CD4-positive, alpha-beta T cell treated with Interleukin-6 at 100 ng/mL for 8 hours (primary cell): ENCODE measurements around the gene HDLBP.
A peak's percentile ranks its signal among the peaks of the same experiment; 100 is the strongest.

Experiments used
- DNase-seq: peaks from one replicate; pipeline ENCODE4 v3.0.0-alpha.2; 2020; ENCODE audit warnings: mixed read lengths, low spot score

Gene HDLBP

DNA sequence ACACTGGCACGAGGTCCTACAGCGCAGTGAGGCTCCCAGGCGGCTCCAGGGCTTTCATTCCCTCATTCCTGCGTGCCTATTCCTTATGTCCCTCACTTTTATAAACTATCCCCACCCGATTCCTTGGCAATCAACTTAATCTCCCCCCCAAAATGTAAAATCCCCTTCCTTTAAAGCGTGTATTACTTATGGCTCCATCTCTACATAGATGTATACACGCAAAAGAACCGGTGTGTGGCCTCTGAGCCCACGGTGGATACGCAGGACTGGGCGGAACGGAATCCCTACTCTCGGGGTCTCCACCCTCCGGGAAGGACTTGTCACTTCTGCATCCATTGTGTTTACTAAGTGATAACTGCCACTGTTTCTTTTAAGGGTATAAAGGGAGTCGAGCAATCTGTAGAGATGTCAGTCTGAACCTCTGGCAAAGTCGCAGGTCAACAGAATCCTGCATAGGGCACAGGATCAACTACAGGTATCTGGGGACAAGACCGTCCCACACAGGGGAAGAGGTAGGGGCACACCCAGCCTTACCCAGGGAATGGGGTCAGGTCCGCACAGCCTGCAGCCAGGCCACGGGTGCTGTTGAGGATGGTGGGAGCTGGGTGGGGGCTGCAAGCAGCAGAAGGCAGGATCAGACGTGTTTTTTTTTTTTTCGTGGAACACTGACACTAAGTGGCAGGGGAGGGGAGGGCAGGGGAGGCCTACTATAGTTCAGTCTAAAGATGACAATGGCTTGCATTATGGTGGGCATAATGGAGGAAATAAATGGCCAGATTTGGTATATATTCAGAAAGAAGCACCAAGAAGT, 42.1 kb downstream of the HDLBP start:
- DNase-seq, result no peak

DNA sequence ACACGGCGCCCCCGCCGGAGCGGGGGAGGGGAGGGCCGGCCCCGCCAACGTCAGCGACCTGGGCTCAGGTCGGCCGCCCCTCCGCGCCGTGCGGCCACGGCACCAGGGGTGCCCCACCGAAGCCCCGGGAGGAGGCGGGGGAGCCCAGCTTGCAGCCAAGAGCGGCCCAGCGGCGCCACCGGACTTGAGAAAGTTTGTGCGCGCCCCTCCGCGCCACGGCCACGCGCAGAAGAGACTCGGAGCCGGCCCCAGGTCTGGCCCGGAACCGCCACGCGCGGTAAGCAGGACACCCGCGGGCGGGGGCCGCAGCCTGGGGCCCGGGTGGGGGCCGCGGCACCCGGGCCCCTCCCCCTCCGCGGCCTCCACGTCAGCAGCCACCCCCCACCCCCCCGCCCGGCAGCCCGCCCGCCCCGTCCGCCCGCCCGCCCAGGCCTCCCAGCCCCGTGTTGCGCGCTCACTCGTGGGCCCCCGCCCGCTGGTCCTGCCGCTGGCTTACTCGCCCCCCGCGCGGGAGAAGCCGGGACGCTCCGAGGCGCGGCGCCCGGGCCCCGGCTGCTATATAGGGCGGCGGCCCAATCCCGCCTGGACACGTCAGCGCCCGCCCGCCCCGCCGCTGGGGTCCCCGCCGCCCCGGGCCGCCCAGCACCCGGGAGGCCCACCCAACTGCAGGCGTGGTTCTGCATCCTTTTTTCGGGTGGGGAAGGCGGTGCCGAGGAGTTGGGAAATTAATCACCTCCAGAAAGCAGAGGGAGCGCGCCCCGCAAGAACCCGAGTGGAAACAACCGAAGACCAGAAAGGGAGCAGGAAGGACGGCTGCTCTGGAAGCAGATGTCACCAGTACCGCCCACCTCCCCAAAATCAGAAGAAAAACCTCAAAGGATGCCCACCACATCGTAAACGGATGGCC, 42.9 kb downstream of the HDLBP start:
- DNase-seq, result peak; percentile 22

DNA sequence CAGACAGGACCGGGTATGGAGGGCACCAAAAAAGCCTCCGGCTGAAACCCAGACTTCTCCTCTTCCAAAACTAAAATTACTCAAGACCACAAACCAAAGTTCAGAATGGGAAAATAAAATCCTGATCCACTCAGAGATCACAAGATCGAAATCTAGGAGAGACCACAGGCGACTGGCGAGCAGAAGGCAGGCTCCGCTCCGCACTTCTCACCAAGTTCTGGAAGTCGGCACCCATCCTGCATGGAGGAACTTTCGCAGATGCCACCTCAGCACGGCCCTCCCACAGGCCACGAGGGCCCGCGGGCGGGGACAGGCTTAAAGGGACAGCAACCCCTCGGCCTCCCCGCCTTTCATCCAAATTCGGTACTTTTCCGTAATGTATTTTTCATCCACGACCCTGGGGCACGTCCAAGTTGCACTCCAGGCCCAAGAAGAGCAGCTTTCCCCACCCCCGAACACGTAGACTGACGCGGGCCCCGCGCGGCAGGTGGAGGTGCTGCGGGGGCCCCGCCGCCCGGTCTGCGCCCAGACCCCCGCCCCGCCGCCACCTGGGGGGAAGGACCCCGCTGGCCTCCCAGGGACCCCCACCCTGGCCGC, 43.7 kb downstream of the HDLBP start:
- peak; percentile 51 for DNase-seq

DNA sequence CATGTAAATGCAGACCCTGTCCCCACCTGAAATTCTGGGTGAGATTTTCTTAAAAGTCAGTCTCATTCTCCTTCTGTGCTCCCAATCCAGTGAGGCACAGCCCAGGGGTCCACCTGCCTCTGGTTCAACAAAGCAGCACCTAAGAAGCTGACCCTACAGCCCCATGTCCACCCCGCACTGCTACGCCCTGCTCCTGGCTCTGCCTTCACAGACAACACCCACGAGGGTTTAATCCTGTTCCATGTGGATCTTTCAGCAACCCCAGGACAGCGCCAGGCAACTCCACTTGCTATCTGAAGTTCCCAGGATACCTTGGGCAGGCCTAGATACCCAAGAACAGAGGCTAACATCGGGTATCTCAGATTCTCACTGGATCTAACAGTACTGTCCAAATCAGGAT, 44.9 kb downstream of the HDLBP start:
- DNase-seq, result no peak

DNA sequence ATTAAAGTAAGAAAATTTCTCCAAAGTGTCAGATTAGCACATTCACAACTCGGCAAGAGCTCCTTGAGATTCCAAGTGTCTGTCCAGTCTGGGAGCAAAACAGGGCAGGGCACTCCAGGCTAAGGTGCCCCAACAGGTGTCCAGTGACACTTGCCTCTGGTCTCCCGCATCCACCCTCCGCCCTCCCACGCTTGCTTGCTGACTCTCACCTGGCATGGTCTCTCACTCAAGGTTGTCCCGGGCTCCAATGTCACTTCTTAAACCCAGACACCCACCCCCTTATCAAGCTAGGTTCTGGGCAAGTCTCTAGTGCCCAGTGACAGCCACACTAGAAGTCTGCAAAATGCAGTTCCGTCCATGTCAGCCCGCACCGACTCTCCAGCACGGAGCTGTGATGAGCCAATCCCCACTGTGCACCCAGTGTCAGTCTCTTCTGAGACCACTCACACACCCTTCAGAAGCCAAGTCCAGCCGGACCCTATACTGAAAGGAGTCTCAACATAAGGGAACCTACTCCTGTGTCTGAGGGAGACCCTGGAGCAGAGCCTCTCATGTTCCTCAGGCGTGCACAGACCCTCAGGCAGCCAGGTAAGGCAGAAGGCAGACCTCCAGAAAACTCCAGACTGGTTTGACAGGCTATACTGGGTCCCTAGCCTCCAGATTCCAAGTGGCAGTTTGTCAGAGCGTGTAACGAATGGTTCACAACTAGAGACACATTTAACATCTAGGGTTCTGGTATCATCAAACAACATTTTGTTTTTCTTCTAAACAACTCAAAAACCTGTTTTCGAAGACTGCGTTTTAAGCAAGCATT, 45.6 kb downstream of the HDLBP start:
- no peak for DNase-seq

DNA sequence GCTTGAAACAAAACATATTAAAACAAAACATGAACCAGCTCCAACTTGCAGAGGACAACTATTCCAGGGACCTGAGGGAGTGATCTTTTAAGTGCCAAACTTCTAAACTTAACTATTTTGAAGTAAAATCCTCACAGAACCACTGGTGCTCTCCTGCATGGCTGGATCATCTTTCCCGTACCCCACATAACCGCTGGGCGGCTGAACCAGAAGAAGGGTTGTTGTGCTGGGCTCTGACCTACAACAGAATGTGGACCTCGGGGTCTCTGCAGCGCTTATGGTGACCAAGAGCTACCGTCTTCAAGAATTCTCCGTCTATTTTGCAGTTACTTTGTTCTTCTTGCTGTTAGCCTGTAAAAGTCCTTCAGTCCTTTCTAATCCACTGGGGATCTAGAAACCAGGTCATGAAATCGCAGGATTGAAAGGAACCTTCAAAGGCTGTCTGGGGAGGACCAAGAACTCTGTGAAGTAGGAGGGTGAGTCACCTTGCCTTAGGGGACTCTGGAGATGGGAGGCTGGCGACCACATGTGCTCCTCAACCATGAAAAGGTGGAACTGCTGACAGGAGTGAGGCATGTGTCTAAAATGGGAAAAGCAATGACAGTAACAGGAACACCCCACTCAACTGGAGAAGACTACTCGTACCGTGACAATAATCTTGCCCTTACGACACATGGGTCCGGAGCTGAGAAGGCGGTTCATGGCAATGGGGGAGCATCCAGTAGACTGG, 46.6 kb downstream of the HDLBP start:
- DNase-seq, result no peak

DNA sequence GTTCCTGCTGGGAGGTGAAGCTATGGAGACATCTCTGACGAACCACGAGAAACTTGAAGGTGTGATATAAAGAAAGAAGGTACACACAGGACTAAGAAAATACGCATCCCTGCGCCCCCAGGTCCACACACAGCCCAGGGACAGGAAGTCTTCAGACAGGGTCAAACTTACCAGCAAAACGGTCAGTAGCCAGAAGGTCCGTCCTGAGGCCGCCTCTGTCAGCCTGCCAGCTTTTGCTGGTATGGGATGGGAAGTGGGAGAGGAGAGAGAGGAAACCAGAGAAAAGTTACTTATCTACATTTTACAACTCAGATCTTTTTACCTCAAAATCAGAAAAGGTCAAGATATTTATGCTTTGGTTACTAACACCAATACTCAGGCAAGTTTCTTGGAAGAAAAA, 47.2 kb downstream of the HDLBP start:
- no peak for DNase-seq

DNA sequence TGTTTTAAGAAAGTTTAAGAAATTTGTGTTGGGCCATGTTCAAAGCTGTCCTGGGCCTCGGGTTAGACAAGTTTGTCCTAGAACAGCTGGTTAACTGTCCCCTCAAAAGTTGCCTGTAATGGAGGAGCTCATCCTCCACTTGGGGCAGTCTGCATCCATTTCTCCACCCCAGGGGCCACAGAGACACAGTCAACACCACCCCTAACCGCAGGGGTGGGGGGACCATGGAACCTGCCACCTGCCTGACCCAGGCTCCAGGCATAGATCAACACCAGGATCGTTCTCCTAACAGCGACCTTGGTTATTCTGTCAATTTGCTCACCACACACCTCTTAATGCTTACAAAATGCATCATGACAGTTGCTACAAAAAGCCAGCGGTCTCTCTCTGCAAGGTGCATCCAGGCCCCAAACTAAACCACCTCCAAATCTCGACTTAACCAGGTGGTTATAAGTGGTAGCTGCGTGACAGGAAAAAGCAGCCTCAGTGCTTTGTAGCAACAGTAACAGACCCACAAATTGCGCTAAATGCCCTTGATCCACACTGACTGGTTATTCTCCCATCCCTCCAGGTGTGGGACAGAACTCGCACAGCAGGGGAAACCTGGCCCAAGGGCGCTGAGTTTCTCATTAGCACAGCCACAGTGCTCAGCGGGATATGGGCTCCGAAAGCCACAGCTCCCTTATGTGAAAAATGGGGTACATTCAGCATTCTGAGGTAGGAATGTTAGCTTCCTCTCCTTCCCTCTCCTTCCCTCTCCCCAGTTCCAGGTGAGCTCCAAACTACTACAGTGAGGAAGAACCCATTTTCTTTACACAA, 48.0 kb downstream of the HDLBP start:
- no peak for DNase-seq

DNA sequence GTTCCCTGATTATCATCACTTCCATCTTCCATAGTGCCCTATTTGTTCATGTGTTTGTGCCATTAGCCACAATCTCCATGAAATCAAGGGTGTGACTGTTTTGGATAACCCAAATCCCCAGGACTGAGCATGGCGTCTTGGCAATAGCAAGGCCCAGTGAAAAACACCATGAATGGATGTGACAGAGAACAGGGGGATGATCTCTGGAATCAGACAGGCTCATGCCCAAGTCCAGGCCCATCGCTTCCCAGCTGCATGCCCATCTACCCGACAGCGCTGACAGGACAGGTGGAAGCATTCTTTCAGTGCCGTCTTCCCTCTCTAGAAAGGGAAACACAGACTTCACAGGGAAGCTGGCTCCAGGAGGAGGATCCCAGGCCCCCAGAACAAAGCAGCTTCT, 50.0 kb downstream of the HDLBP start:
- no peak for DNase-seq

DNA sequence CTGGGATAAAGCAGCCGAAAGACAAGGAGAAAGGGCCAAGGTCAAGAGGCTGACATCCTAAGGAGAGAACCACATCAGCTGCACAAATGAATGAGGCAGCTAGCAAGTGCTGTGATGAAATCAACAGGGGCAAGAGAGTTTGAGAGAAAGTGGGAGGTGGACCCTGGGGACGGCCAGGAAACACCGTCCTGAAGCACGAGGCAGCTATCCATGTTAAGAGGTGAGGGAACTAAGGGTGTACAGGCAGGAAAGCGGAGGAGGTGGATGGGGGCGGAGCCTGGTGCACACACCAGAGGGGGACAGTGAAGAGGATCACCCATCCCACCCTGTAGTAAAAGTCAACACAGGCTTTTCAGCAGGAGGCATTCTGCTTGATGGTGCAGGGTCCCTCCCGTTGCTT, 52.4 kb downstream of the HDLBP start:
- no peak for DNase-seq

DNA sequence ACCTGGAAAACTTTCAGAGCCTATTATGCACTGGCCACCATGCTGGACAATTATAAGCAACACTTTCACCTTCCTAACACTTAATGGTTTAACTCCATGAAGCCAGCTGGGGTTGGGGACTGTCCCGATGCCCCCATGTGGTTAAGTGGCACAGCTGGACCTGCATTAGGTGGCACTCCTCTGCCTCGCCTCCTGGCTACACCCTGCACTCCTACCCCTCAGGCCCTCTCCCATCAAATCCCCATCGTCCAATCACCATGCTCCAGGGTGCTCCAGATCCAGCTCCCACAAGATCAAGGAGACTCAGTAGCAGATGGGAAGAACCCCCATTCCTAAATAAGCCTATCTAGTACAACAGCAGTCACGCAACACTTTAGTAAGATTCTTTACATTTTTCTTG, 53.8 kb downstream of the HDLBP start:
- no peak for DNase-seq

DNA sequence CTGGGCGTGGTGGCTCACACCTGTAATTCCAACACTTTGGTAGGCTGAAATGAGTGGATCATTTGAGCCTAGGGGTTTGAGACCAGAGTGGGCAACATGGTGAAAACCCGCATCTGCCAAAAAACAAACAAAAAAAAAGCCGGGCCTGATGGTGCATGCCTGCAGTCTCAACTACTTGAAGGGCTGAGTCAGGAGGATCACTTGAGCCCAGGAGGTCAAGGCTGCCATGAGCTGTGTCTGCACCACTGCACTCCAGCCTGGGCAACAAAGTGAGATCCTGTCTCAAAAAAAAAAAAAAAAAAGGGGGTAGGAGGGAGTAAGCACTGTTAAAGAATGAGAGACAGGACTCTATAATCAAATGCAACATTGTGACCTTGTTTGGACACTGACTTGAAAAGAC, 54.6 kb downstream of the HDLBP start:
- DNase-seq, result no peak

DNA sequence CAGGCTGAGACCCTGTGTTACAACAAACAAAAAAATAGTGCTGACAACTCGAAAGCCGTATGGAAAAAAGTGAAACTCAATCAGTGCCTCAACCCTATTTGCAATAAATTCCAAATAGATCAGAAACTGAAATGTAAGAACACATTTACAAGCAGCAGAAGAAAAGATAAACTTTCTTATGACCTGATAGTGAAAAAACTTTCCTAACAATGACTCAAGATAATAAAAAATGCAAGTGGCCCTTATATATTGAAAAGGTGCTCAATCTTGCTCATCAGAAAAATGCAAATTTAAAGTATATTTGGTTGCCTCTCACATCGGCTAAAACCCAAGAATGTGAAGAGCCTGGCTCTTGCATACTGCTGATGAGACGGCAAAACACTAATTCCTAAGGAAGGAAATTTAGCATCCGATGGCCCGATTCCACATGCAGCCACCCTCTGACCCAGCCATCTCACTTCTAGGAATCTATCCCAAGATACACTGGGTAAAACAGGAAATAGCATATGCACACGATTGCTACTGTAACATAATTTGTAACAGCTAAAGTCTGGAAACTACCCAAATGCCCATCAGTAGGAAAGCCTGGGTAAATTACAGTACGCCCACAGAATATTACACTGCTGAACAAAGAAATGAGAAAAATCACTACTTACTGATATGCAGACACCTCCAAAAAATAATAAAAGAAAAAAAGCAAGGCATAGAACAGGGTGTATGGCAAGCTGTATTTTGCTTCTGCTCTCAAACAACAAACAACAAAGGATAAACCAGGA, 56.8 kb downstream of the HDLBP start:
- no peak for DNase-seq

DNA sequence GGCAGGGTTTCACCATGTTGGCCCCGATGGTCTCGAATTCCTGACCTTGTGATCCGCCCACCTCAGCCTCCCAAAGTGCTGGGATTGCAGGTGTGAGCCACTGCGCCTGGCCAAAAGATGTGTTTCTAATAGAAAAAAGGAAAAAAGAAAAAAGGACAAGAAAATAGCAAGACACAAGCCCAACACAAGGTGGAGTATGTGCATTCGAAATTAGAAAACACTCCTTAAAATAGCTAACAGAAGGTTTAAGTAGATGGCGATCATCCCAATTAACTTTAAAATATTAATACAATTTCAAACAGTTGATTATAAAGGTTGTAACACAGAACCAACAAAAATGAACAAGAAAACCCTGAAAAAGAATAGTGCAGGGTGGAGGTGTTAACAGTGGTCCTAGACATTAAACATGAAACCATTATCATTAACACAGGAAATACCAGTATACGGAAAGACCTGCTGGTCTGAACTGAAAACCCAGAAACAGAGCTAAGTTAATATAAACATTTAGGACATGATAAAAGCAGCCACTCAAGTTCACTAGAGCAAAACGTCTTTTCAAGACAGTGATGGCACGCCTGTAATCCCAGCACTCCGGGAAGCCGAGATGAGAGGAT, 57.9 kb downstream of the HDLBP start:
- DNase-seq, result no peak

DNA sequence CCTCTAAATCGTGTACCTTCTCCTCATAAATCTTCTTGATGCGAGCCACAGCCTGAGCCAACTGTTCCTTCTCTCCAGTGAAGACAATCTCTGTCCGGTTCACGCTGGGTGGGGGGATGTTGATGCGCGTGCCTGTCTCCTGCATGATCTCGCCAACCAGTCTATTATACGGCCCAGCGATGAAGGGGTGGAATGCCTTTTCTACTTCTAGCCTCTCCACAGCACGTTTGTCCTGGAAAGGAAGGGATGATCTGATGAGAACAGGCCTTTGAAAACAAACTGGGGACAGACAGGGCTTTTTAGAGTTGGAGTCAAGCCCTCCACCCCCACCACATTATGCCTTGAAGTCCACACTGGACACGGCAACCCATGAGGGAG, 59.3 kb downstream of the HDLBP start:
- DNase-seq, result no peak

DNA sequence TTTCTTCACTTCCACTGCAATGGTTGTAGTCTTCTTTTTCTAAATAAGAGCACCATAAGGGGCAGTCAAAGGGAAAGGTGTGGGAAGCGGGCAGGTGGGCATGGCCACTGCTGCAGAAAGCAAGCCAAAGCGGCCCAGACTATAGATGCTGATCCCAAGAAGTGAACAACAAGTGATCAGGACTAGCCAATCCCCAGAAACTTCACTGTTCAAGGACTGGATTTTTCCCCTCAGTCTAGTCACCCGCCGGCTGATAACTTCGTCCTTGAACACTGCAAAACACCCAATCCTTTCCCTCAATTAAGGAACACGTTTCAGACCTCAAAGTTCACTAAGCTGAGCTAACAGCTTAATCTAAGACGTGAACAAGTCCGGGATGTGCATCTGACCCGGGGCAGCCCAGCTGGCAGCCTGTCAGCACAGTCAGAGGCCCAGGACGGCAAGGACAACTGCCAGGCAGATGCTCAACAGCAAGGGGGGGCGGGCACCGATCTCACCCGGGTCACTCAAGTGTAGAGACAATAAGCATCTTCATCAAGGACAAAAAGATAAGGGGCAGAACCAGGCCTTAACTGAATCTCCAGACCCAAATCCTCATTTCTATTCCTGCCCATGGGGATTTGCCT, 59.8 kb downstream of the HDLBP start:
- no peak for DNase-seq

DNA sequence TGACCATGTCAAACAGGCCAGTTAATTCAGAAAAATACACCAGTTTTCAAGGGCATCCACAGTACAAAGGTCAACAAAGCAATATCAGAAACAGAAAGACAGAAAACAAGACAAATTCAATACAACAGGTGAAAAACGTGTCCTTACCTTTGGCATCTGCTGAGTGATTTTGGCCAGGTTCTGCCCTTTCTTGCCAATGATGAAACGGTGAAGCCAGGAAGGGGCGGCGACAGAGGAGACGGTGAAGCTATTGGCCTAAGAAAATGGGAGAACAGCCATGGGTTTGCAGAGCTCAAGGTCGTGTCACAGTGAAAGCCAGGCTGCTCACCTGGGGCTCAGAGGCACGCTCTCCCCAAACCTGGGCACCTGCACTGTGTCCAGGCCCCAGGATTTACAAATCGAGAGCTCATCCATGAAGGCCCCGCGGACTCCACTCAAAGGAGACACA, 60.5 kb downstream of the HDLBP start:
- DNase-seq, result no peak

DNA sequence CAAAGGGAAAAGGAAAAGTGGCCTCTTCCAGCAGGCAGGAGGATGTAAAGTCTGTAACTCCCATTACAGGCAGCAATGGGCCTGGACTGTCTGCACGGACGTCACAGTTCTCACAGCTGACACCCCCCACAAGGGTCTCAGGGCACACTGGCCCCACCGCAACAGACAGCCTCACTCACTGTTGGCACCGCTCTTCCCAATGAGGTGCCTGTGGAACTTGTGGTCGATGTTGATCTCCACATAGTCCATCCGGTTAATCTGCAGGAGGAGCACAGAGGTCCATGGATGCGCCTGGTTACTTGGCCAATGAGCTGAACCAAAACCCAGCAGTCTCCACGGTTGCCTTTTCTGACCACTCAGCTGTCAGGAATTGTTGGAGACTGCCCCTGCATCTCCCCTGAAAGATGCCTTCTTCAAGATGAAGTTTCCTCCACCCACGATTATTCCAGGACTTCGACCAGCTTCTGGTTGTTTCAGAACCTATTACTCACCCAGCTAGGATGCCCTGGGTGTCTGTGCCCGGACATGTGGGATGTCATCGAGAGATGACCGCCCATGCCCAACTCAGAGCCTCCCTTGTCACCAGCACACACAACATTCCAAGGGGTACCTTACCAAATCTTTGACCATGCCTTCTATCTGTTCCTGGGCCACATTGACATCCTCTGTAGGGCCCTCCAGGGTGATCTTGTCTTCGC, 62.5 kb downstream of the HDLBP start:
- DNase-seq, result no peak
